BE2C (cell line): ENCODE measurements around the gene MALAT1.

Experiments used
- DNase-seq: peaks from one replicate; pipeline ENCODE4 v3.0.0-alpha.2; 2020
- H3K27me3 ChIP-seq: fragments of 250-450 bp; sonication (Bioruptor Pico); 2 replicates; pipeline ENCODE4 v1.5.1; 2020; ENCODE audit warnings: mild to moderate bottlenecking
- H3K36me3 ChIP-seq: fragments of 250-450 bp; sonication (Bioruptor Pico); 2 replicates; pipeline ENCODE4 v1.5.1; 2020; ENCODE audit warnings: mild to moderate bottlenecking
- H3K4me1 ChIP-seq: fragments of 250-450 bp; sonication (Bioruptor Pico); 2 replicates; pipeline ENCODE4 v1.5.1; 2020
- H3K4me3 ChIP-seq: 2 replicates; pipeline ENCODE4 v1.5.1; 2011; ENCODE audit warnings: low read depth, low read length
- H3K9me3 ChIP-seq: fragments of 250-450 bp; sonication (Bioruptor Pico); 2 replicates; pipeline ENCODE4 v1.5.1; 2020
- CTCF ChIP-seq: IDR thresholded peaks from 2 replicates; pipeline ENCODE4 v1.5.1; 2012; ENCODE audit warnings: mild to moderate bottlenecking, low read depth, low read length

MALAT1 gene

GRCh38 chr11:65473278-65473860 lies 25.5 kb upstream of the MALAT1 start:
- H3K4me1 ChIP-seq: peaks cover 9% of the 10 kb centered on the region
- no peak for TF ChIP-seq CTCF

GRCh38 chr11:65474864-65475263 lies 24.0 kb upstream of the MALAT1 start:
- no peaks in the 10 kb centered on the region for H3K9me3 ChIP-seq
- TF ChIP-seq CTCF: no peak
- peaks cover 12% of the 10 kb centered on the region for H3K4me1 ChIP-seq
- H3K36me3 ChIP-seq: no peaks in the 10 kb centered on the region
- no peak overlapping the region for H3K4me3 ChIP-seq
- no peaks in the 10 kb centered on the region for H3K27me3 ChIP-seq
- DNase-seq: no peak

More at GRCh38 chr11:65473278-65473860, 25.5 kb upstream of the MALAT1 start:
- H3K36me3 ChIP-seq: no peaks in the 10 kb centered on the region
- no peak for DNase-seq
- H3K4me3 ChIP-seq: no peak overlapping the region
- H3K27me3 ChIP-seq: no peaks in the 10 kb centered on the region
- no peaks in the 10 kb centered on the region for H3K9me3 ChIP-seq

- H3K27me3 ChIP-seq: no peaks in the 10 kb centered on the region
- no peak for DNase-seq
- H3K4me3 ChIP-seq: peak overlapping the region; percentile 73
- no peaks in the 10 kb centered on the region for H3K9me3 ChIP-seq
- no peak for TF ChIP-seq CTCF
- peaks cover 12% of the 10 kb centered on the region for H3K4me1 ChIP-seq
- H3K36me3 ChIP-seq: no peaks in the 10 kb centered on the region
These were observed 22.2 kb upstream of the MALAT1 start for GRCh38 chr11:65476632-65477148.

GRCh38 chr11:65477149-65477965 lies 21.5 kb upstream of the MALAT1 start:
- peaks cover 9% of the 10 kb centered on the region for H3K4me1 ChIP-seq
- peak; percentile 92 for DNase-seq
- H3K36me3 ChIP-seq: no peaks in the 10 kb centered on the region
- TF ChIP-seq CTCF: no peak
- peak overlapping the region; percentile 73 for H3K4me3 ChIP-seq
- no peaks in the 10 kb centered on the region for H3K27me3 ChIP-seq
- H3K9me3 ChIP-seq: no peaks in the 10 kb centered on the region

GRCh38 chr11:65478388-65479183 lies 20.3 kb upstream of the MALAT1 start:
- DNase-seq: no peak
- no peaks in the 10 kb centered on the region for H3K9me3 ChIP-seq
- H3K27me3 ChIP-seq: no peaks in the 10 kb centered on the region
- H3K4me1 ChIP-seq: peaks cover 9% of the 10 kb centered on the region
- peak overlapping the region; percentile 29 for H3K4me3 ChIP-seq
- no peaks in the 10 kb centered on the region for H3K36me3 ChIP-seq
- TF ChIP-seq CTCF: no peak
